ENCODE measurements around the gene FARP1.
"Not testable (repeated sequence)": the region's sequence is repeated elsewhere in the genome, so short reads cannot be mapped to it uniquely, and the experiment has no call there.

Gene FARP1

DNA sequence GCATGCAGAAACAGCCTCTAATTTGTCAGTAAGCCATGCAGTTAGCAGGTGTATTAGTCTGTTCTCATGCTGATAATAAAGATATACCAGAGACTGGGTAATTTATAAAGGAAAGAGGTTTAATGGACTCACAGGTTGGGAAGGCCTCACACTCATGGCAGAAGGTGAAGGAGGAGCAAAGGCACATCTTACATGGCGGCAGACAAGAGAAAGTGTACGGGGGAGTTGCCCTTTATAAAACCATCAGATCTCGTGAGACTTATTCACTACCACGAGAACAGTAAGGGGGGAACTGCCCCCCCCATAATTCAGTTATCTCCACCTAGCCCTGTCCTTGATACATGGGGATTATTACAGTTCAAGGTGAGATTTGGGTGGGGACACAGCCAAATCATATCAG lies 87.9 kb downstream of the FARP1 start:
- not testable (repeated sequence) for DNase-seq

GRCh38 chr13:98232456-98232855 lies 89.6 kb downstream of the FARP1 start:
- DNase-seq: no peak

DNA sequence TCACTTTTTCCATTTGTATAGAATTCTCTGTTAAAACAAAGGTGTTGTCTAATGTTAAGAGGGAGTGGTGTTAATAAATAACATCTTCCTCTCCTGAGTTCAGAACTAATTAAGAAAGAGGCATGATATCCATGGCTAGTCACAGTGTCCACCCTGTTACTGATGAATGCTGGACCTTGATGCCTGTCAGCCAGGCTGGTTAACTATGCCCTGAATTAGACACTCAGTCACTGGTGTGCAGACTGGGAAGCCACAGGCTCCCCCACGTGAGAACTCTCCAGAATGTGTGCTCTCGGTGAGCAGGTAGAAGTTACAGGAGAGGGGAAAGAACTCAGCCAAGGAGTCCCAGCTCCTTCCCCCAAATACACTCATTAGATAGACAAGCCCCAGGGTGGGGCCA lies 90.2 kb downstream of the FARP1 start:
- DNase-seq: no peak

DNA sequence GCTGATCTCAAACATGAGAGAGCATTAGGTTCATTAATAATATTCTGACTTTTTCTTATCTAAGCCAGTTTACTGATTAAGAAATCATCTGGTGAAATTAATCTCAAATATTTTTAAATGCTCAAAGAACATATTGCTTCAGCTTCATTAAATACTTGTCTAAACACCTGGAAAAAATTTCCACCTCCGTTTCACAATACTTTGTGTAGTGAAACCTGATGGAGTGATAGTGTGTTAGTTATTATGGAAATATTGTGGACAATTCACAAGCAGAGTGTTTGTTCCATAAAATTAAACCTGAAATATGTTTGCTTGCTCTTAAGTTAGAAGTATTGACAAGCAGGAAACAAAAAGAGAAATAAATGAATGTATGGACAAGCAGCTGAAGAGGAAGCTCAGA lies 91.5 kb downstream of the FARP1 start:
- DNase-seq: no peak

DNA sequence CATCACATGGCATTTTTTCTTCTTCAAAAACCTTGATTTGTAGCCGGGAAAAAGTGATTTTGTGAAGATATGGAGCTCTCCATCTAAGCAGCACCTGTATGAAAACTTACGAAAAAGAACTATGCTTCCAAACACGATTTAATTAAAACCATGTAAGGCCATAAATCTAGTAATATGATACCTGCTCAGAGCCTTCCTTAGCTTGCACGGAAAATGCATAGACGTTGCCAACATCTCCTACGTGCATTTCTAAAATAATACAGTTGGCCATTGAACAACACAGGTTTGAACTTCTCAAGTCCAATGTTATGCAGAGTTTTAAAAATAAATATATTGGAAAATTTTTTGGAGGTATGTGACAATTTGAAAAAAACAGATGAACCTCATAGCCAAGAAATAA lies 93.3 kb downstream of the FARP1 start:
- DNase-seq: no peak

GRCh38 chr13:98237331-98237730 lies 94.4 kb downstream of the FARP1 start:
- no peak for DNase-seq

DNA sequence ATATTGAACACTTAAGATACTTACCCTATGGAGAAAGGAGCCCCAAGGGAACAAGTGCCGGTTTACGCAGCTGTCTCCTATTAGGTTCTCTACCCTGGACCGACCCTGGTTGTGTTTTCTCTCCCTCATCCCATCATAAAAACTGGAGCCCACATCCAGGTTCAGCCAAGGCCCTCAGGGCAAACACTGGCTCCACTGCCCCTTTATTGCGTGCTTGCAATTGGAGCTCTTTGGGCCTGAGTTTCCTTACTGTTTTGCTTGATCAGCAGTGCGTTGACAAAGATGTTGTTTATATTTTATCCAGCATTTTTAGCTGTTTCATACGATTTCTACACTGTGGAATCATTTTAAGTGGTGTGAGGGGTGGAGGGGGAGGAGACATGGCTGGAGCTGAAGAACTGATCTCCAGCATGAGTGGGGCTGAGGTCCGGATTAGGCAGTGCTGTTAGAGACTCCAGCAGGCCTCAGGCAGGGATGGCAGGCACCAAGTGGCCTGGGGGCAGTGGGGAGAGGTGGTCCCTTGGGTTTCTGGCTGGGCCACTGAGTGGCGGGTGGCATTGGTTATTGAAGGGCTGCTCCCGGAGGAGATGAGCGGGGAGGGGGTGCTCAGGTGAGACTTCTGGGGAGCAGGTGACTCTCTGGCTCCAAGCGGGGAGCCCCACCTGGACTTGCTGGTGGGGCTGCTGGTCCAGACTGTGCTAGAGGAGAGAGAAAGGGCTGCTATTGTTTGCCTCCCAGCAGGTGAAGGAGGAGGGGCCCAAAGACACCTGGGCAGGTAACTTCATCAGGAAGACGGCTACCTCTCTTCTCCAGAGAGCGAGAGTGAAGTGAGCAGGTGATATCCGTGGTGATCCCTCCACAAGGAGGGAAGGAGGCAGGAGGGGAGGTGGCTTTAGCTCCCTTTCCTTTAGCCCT lies 96.5 kb downstream of the FARP1 start:
- no peak for DNase-seq

- DNase-seq: no peak
Measured at GRCh38 chr13:98240135-98240534, 97.2 kb downstream of the FARP1 start.

DNA sequence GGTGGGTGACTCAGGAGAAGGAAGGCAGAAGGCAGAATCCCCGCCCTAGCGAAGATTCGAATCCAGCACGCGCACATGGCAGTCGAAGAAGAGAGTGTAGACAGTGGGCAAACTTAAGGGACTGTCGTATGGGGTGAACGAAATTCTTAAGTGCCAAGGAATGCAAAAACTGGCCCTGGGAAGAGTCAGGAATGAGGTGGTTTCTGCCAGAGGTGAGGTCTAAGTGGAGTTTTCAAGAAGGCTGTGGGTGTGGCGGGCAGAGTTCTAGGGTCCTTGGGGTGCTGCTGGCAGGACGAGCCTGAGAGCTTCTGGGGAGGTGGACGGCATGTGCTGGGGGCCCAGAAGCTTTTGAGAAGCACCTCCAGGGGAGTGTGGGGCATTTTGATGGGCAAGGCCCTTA lies 98.1 kb downstream of the FARP1 start:
- DNase-seq: no peak

GRCh38 chr13:98241976-98242375 lies 99.1 kb downstream of the FARP1 start:
- DNase-seq: no peak

DNA sequence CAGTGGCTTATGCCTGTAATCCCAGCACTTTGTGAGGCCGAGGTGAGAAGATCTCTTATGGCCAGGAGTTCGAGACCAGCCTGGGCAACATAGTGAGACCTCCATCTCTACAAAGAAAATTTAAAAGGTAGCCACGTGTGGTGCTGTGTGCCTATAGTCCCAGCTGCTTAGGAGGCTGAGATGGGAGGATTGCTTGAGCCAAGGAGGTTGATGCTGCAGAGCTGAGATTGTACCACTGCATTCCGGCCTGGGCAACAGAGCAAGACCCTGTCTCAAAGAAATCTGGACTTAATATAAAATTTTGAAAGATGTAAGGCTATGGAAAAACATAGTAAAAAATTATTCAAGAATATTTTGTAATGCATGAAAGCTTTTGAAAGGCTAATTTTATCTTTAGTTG lies 99.5 kb downstream of the FARP1 start:
- DNase-seq: no peak

- DNase-seq: no peak
Measured at GRCh38 chr13:98243929-98244272, 101.0 kb downstream of the FARP1 start.

DNA sequence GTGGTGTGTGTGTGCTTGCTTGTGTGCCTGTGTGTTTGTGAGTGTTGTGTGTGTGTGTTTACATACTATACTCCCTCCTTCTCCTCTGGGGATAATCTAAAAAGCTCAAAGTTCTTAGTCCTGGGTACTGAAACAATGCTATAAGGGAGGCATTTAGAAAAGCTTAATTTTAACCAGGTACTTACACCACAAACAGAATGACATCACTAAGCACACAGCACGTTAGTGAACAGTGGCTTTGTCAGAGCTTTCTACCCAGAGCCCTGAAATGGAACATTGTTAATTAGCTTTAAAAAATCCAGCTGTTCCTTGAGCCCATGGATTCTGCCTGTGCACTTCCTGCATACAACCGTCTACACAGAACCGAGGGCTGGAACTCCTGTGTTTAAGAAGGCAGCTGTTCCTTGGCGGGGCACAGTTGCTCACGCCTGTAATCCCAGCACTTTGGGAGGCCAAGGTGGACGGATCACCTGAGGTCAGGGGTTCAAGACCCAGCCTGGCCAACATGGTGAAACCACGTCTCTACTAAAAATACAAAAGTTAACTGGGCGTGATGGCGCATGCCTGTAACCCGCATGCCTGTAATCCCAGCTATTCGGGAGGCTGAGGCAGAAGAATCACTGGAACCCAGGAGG lies 103.8 kb downstream of the FARP1 start:
- DNase-seq: no peak

DNA sequence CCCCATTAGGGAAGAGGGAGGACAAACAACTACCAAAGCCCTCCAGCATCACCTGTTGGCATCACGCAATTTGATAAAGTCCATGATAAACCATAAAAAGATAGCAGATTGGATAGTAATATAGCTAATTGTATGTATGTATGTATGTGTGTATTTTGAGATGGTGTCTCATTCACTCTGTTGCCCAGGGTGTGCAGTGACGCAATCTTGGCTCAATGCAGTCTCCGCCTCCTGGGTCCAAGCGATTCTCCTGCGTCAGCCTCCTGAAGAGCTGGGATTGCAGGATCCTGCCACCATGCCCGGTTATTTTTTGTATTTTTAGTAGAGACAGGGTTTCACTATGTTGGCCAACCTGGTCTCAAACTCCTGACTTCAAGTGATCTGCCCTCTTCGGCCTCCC lies 108.8 kb downstream of the FARP1 start:
- no peak for DNase-seq

DNA sequence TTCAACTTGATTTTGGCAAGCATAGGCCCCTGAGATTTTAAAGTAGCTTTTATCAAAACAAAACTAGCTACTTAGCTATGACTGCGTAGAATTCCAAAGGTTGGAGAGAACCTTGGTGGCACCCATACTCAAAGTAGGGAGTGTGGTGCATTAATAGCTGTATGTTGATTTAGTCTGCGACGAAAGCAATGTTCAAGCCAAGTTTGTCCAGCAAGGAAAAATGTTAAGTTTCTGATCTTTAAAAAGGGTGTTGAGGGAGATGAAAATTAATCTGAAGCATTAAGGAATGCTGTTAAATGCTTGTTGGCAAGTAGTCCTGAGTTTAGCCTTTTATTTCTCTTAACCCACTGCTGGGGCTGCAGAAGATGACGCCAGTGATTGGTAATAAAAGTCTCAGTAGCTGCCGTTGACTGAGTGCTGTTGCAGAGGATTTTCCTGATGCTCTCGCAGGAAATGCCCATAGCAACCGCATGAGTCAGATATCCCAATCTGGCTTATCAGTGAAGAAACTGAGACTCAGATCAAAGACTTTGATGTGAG lies 110.1 kb downstream of the FARP1 start:
- no peak for DNase-seq

DNA sequence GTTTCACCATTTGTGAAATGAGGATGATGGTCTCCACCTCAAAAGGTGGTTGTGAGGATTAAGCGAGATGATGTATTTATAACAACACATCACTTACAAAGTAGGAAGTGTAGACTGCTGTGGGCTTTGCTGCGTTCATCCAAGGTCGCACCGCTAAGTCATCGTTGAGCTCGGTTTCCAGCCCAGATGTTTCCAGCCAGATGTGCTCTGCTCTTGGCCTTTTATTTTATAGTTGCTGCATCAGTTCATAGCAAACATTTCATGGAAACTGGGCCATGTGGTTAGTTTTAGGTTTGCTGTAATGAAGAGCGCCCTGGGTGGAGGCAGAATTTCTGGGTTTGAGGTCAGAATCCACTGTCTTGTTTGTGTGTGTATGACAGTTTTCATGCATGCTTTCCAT lies 110.6 kb downstream of the FARP1 start:
- no peak for DNase-seq

- no peak for DNase-seq
Measured at GRCh38 chr13:98254513-98254912, 111.6 kb downstream of the FARP1 start.

GRCh38 chr13:98258226-98258625 lies 115.3 kb downstream of the FARP1 start:
- no peak for DNase-seq

DNA sequence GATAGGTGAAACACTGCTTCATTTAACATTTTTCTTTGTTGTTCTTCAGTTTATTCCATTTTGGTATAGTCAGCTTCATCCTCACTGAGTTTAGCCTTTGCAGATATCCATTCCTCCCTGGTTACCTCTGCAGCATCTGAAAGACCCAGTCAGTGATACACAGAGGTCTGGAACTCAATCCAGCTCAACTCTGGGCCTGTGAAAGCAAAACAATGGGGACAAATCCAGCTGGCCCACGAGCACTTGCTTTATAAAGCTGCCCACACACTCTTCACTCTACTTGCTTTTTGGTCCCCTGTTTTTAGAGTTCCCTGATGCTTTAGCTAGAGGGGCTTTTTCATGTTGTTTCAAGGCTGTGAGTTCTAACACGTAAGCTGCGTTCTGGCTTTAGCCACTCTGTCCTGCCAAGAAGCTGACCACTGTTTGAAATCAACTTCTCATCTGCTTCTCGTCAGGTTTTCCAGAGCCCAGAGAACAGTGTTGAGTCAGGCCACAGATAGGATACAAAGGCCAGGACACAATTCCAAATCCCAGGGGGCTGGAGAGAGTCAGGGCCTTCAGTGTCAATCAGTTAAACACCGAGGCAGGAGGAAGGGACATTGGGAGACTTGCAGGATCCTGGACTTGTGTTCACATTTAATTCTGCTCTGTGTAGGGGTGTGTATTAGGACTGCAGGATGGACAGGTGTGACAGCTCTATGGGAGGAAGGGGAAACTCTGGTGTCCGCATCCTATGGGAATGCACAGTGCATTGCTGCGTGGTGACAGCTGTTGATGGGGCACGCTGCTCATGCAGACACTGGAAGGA lies 117.7 kb downstream of the FARP1 start:
- no peak for DNase-seq

GRCh38 chr13:98261165-98261702 lies 118.3 kb downstream of the FARP1 start:
- no peak for DNase-seq

- no peak for DNase-seq
Measured at GRCh38 chr13:98262292-98262691, 119.4 kb downstream of the FARP1 start.

- DNase-seq: no peak
Measured at GRCh38 chr13:98263841-98264240, 120.9 kb downstream of the FARP1 start.

GRCh38 chr13:98264877-98265276 lies 122.0 kb downstream of the FARP1 start:
- no peak for DNase-seq

Data from effector CD4-positive, alpha-beta T cell (primary cell).